GM10847 (cell line): ENCODE data around the gene CCDC43.

Source experiments
- POLR2A ChIP-seq: IDR thresholded peaks from 2 replicates; pipeline ENCODE4 v1.6.1; 2011; ENCODE audit not compliant: insufficient read length; ENCODE audit errors: extremely low read depth

Gene CCDC43, protein sequence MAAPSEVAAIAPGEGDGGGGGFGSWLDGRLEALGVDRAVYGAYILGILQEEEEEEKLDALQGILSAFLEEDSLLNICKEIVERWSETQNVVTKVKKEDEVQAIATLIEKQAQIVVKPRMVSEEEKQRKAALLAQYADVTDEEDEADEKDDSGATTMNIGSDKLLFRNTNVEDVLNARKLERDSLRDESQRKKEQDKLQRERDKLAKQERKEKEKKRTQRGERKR

GRCh38 chr17:44689477-44690217, at the start of gene CCDC43:
CCDC43 (minus strand) TSS chr17:44689776; CDS start chr17:44689753, 23 bp downstream.
- peak; percentile 90 for TF ChIP-seq POLR2A

GRCh38 chr17:44738214-44738906, 48.8 kb upstream of the CCDC43 start:
- TF ChIP-seq POLR2A, result no peak

DNA sequence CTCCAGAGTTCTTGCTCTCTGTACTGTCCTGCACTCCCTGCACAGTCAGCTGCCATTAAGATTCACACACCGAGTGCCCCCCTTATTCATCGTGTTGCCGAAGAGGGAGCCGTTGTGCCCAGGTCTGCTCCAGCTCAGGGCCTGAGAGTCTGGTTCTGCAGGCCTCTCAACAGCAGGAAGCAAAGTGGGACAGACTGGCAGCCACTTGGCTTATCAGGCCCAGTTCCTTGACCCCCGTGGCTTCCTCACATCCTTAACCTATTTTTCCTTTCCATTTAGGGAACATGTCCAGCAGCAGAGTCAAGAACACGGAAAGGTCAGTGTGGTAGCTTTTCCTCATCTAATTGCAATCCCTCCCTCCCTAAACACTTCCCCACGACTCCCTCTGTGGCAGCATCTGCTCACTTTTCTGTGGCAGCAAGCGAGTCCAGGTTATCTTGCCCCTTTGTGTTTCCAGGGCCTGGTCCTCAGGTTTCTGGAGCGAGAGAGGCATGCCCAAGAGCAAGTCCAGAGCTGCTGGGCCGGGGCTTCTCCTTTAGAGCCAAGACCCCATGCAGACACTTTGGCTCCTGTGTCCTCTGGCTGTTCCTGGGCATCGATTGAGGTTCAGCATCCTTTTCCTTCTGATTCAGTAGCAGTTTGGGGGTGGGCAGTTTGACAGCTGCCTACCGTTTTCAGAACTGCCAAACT, 47.1 kb upstream of the CCDC43 start:
- TF ChIP-seq POLR2A, result no peak

DNA sequence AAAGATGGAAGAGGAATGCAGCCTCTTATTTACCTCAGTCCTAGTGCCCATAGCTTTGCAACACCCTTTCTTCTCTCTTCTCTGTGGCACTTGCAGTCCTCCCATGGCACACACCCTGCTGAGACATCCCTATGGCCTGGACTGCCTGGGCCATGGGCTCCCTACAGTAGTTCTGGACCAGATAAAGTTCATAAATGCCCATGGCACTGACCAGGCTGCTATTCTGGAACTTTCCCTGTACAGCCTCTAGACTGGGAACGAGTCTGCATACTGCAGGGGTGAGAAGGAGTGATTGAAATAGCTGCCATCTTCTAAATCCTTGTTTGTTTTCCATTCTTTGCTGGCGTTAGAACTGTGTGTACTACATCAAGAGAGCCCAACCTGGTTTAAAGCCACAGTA, 44.7 kb upstream of the CCDC43 start:
- TF ChIP-seq POLR2A, result no peak

- no peak for TF ChIP-seq POLR2A
Measured at GRCh38 chr17:44733753-44734152, 44.2 kb upstream of the CCDC43 start.

DNA sequence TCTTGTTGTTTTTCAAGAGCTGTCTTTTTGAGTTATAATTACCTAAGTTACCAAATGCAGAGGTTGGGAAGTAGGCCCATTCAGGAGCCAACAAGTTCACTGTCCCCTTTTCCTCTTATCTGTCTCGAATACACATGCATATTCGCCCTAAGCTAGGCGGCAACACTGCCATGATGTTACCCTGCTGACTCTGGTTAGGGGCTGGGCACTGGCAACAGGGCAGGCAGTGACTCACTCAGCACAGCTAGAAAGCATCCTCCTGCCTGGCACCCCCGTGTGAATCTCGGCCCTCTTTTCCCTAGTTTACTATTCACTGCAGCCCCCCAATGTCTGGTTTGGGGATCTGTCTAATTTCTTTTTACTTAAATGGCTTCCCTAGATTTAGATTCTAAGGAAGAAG, 32.7 kb upstream of the CCDC43 start:
- no peak for TF ChIP-seq POLR2A

DNA sequence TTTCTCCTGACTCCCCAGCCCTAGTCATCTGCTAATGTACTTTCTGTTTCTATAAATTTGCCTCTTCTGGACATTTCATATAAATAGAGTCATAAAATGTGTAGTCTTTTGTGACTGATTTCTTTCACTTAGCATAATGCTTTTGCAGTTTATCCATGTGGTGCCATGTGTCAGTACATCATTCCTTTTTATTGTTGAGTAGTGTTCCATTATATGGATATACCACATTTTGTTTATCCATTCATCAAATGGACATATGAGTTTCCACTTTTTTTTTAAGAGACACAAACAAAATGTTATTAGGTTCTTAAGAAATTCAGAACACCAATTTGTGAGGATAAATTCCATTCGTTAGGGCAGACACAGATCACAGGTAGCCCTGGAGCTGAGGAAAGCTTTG, 29.9 kb upstream of the CCDC43 start:
- no peak for TF ChIP-seq POLR2A

GRCh38 chr17:44708401-44709263, 19.1 kb upstream of the CCDC43 start, which contains the start of gene DBF4B:
DBF4B (plus strand) TSS chr17:44708665; CDS start chr17:44708821, 156 bp downstream.
- TF ChIP-seq POLR2A, result peak; percentile 36

DNA sequence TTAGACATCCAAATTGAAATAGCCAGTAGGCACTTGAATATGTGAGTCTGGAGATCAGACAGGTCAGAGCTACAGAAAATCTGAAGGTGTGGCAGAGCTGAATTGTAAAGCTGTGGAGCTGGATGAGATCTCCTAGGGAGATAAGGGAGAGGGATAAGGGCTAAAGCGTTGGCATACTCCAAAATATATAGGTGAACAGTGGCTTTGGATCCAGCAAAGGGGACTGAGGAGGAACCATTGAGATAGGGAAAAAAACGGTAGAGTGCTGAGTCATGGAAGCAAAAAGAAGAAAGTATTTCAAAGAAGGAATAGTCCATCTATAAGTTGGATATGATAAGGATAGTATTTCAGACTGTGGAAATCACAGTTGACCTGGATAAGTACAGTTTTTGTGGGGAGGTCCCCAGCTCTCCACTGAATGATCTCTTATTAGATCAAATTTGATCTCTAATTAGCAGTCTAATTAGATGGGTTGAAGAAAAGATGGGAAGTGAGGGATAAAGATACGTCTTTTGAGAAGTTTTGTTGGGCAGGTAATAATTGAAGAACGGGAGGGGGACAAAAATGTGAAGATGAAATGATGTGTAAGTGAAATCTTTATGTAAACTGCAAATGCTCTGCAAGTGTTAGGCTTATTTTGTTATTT, 18.3 kb upstream of the CCDC43 start:
- TF ChIP-seq POLR2A, result no peak

GRCh38 chr17:44693609-44694008, 4.0 kb upstream of the CCDC43 start:
- no peak for TF ChIP-seq POLR2A

DNA sequence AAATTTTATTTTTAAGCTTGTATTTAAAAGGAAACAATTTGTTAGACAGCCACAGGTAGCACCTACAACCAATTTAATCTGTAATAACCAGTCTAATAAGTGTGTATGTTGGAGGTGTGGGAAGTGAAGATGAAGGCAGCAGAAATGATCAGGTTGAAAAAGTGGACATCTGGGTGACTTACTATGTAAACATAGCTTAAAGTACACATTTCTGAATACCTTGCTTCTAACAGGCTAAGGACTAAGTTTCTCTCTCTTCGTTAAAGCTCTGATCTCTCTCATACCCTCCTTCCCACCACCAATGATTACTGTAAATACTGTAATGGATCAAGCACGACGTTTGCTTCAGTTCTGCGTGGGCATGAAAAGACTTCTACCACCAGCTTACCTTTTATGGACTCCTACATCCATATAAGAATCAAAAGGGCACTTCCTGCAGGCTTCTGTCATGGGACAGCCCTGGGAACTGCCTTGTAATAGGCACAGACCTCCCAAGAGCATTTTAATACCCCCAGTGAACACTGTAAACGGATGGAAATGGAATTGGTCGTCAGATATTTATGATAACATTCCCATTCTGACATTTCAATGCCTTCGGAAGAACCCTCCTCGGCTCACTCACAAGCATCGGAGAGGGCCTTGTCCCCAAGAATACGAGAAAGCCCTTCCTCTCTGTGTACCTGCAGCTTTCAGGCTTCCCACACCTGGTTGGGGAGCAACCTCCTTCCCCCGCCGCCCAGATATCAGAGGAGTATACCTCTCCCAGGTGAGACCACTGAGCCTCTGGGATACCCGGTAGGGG, 700 bp downstream of the CCDC43 start:
- TF ChIP-seq POLR2A, result no peak

DNA sequence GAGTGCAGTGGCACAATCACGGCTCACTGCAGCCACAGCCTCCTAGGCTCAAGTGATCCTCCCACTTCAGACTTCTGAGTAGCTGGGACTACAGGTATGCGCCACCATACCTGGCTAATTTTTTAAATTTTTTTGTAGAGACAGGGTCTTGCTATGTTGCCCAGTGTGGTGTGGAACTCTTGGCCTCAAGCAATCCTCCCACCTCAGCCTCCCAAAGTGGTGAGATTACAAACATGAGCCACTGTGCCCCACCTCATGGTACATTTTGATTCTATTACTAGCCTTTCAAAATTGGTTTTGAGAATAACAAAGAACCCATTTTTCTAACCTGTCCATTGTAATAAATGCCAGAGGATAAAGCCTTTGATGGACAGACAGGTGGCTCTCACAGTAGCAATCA, 1.4 kb downstream of the CCDC43 start:
- TF ChIP-seq POLR2A, result no peak

GRCh38 chr17:44687756-44688155, 1.8 kb downstream of the CCDC43 start:
- TF ChIP-seq POLR2A, result no peak
